ENCODE data around the gene S100P.

The S100P gene

GRCh38 chr4:6727081-6727942, 33.6 kb downstream of the S100P start:
- DNase-seq = no peak

- DNase-seq = no peak
Observed at GRCh38 chr4:6727943-6728250, 34.2 kb downstream of the S100P start.

- DNase-seq = no peak
Observed at GRCh38 chr4:6728320-6729029, 34.8 kb downstream of the S100P start.

GRCh38 chr4:6730603-6731317, 37.1 kb downstream of the S100P start:
- DNase-seq = no peak

- no peak for DNase-seq
Observed at GRCh38 chr4:6731318-6731675, 37.6 kb downstream of the S100P start.

- DNase-seq = no peak
Observed at GRCh38 chr4:6731780-6732179, 38.1 kb downstream of the S100P start.

GRCh38 chr4:6732441-6733357, 39.0 kb downstream of the S100P start:
- no peak for DNase-seq

- no peak for DNase-seq
Observed at GRCh38 chr4:6733358-6734164, 39.9 kb downstream of the S100P start.

- DNase-seq = no peak
Observed at GRCh38 chr4:6734165-6734786, 40.6 kb downstream of the S100P start.

GRCh38 chr4:6739920-6740319, 46.2 kb downstream of the S100P start:
- no peak for DNase-seq

GRCh38 chr4:6740347-6740746, 46.7 kb downstream of the S100P start:
- no peak for DNase-seq

- no peak for DNase-seq
Observed at GRCh38 chr4:6742507-6742906, 48.8 kb downstream of the S100P start.

- DNase-seq = no peak
Observed at GRCh38 chr4:6742989-6743388, 49.3 kb downstream of the S100P start.
